Activated naive CD4-positive, alpha-beta T cell treated with anti-CD3 and anti-CD28 coated beads, Interleukin-2, amount 10 ng/mL, durations not matched to agents 7 days and 5 days (primary cell): Measurements from ENCODE around the gene CNST.
"Not testable (repeated sequence)": the region's sequence is repeated elsewhere in the genome, so short reads cannot be mapped to it uniquely, and the experiment has no call there.

ENCODE experiments used
- CTCF ChIA-PET: fragments of 350-600 bp; sonication (Branson Sonifier 250); formaldehyde crosslinking; loops from one replicate; lab custom pipeline; 2021; ENCODE audit warnings: antibody characterized with exemption; lab: Charles Lee
- DNase-seq: peaks from one replicate; pipeline ENCODE4 v3.0.0-alpha.2; 2020
- H3K27ac Mint-ChIP-seq: one replicate; pipeline ENCODE4 v1.8.0; 2021; ENCODE audit warnings: mild to moderate bottlenecking, moderate library complexity, mixed read lengths
- H3K27me3 Mint-ChIP-seq: one replicate; pipeline ENCODE4 v1.8.0; 2021; ENCODE audit warnings: mild to moderate bottlenecking, mixed read lengths
- H3K36me3 Mint-ChIP-seq: one replicate; pipeline ENCODE4 v1.8.0; 2021; ENCODE audit warnings: mixed read lengths
- H3K4me1 Mint-ChIP-seq: one replicate; pipeline ENCODE4 v1.8.0; 2021; ENCODE audit warnings: mixed read lengths
- H3K4me3 Mint-ChIP-seq: one replicate; pipeline ENCODE4 v1.8.0; 2021; ENCODE audit warnings: mild to moderate bottlenecking, moderate library complexity, mixed read lengths
- H3K9me3 Mint-ChIP-seq: one replicate; pipeline ENCODE4 v1.8.0; 2021; ENCODE audit warnings: mixed read lengths

CNST gene

GRCh38 chr1:246605231-246605630 lies 39.0 kb downstream of the CNST start:
- H3K9me3 Mint-ChIP-seq, H3K4me3 Mint-ChIP-seq, CTCF ChIA-PET, H3K27ac Mint-ChIP-seq, H3K27me3 Mint-ChIP-seq, DNase-seq: not testable (repeated sequence)
- H3K36me3 Mint-ChIP-seq, result peaks cover 36% of the 10 kb centered on the region
- H3K4me1 Mint-ChIP-seq, result peaks cover 43% of the 10 kb centered on the region

GRCh38 chr1:246607462-246607861 lies 41.2 kb downstream of the CNST start:
- Mint-ChIP-seq H3K27me3 (no peaks in the 10 kb centered on the region), H3K27ac (no peak overlapping the region), H3K9me3 (peaks cover 2% of the 10 kb centered on the region), H3K4me1 (peaks cover 39% of the 10 kb centered on the region), H3K36me3 (peaks cover 31% of the 10 kb centered on the region), H3K4me3 (no peak overlapping the region)
- no peak for DNase-seq
- CTCF ChIA-PET, result no interaction called here

- no peak overlapping the region for H3K27ac Mint-ChIP-seq
- no peaks in the 10 kb centered on the region for H3K27me3 Mint-ChIP-seq
- peaks cover 24% of the 10 kb centered on the region for H3K36me3 Mint-ChIP-seq
- no peak overlapping the region for H3K4me3 Mint-ChIP-seq
- CTCF ChIA-PET, result interaction anchor here (0.6 to 0.9 kb wide), 2 partner anchors 11 to 33 kb away, joined by 3 to 4 read pairs; no protein-coding TSS in a partner anchor
- no peak for DNase-seq
- peaks cover 2% of the 10 kb centered on the region for H3K9me3 Mint-ChIP-seq
- H3K4me1 Mint-ChIP-seq, result peaks cover 34% of the 10 kb centered on the region
Observed at GRCh38 chr1:246608616-246609376, 42.5 kb downstream of the CNST start.

- no peak for DNase-seq
- H3K27ac Mint-ChIP-seq, result no peak overlapping the region
- peaks cover 22% of the 10 kb centered on the region for H3K36me3 Mint-ChIP-seq
- CTCF ChIA-PET, result no interaction called here
- H3K27me3 Mint-ChIP-seq, result no peaks in the 10 kb centered on the region
- H3K9me3 Mint-ChIP-seq, result peaks cover 2% of the 10 kb centered on the region
- H3K4me3 Mint-ChIP-seq, result no peak overlapping the region
- peaks cover 34% of the 10 kb centered on the region for H3K4me1 Mint-ChIP-seq
Observed at GRCh38 chr1:246609632-246610031, 43.4 kb downstream of the CNST start.

- H3K4me3 Mint-ChIP-seq, result no peak overlapping the region
- H3K4me1 Mint-ChIP-seq, result peaks cover 30% of the 10 kb centered on the region
- no peaks in the 10 kb centered on the region for H3K9me3 Mint-ChIP-seq
- H3K27me3 Mint-ChIP-seq, result no peaks in the 10 kb centered on the region
- no peak overlapping the region for H3K27ac Mint-ChIP-seq
- no peak for DNase-seq
- H3K36me3 Mint-ChIP-seq, result peaks cover 18% of the 10 kb centered on the region
- CTCF ChIA-PET, result no interaction called here
Observed at GRCh38 chr1:246613096-246613758, 47.0 kb downstream of the CNST start.

GRCh38 chr1:246617156-246617555 lies 50.9 kb downstream of the CNST start:
- Mint-ChIP-seq H3K27ac (no peak overlapping the region), H3K9me3 (no peaks in the 10 kb centered on the region), H3K4me3 (no peak overlapping the region), H3K27me3 (no peaks in the 10 kb centered on the region), H3K36me3 (peaks cover 30% of the 10 kb centered on the region), H3K4me1 (peaks cover 5% of the 10 kb centered on the region)
- CTCF ChIA-PET, result interaction anchor here (0.8 kb wide), 1 partner anchor 26 kb away, joined by 3 read pairs; no protein-coding TSS in a partner anchor
- no peak for DNase-seq

GRCh38 chr1:246617768-246618167 lies 51.5 kb downstream of the CNST start:
- H3K4me3 Mint-ChIP-seq, result no peak overlapping the region
- peaks cover 34% of the 10 kb centered on the region for H3K36me3 Mint-ChIP-seq
- no peak overlapping the region for H3K27ac Mint-ChIP-seq
- no peaks in the 10 kb centered on the region for H3K27me3 Mint-ChIP-seq
- peaks cover 5% of the 10 kb centered on the region for H3K4me1 Mint-ChIP-seq
- CTCF ChIA-PET, result interaction anchor here (0.8 kb wide), 1 partner anchor 26 kb away, joined by 3 read pairs; no protein-coding TSS in a partner anchor
- no peaks in the 10 kb centered on the region for H3K9me3 Mint-ChIP-seq
- DNase-seq, result no peak

GRCh38 chr1:246618240-246618808 lies 52.1 kb downstream of the CNST start:
- no peak overlapping the region for H3K27ac Mint-ChIP-seq
- H3K4me1 Mint-ChIP-seq, result peaks cover 5% of the 10 kb centered on the region
- DNase-seq, result no peak
- no peak overlapping the region for H3K4me3 Mint-ChIP-seq
- H3K36me3 Mint-ChIP-seq, result peaks cover 36% of the 10 kb centered on the region
- no peaks in the 10 kb centered on the region for H3K9me3 Mint-ChIP-seq
- no peaks in the 10 kb centered on the region for H3K27me3 Mint-ChIP-seq
- CTCF ChIA-PET, result no interaction called here

GRCh38 chr1:246622035-246622652 lies 55.9 kb downstream of the CNST start:
- Mint-ChIP-seq H3K27me3 (no peaks in the 10 kb centered on the region), H3K9me3 (no peaks in the 10 kb centered on the region), H3K4me1 (no peaks in the 10 kb centered on the region), H3K4me3 (no peak overlapping the region), H3K27ac (no peak overlapping the region), H3K36me3 (peaks cover 48% of the 10 kb centered on the region)
- DNase-seq, result no peak
- CTCF ChIA-PET, result no interaction called here

GRCh38 chr1:246624091-246624490 lies 57.8 kb downstream of the CNST start:
- Mint-ChIP-seq H3K4me1 (peaks cover 5% of the 10 kb centered on the region), H3K4me3 (no peak overlapping the region), H3K9me3 (no peaks in the 10 kb centered on the region), H3K36me3 (peaks cover 51% of the 10 kb centered on the region), H3K27me3 (no peaks in the 10 kb centered on the region), H3K27ac (no peak overlapping the region)
- DNase-seq, result no peak
- CTCF ChIA-PET, result no interaction called here

- Mint-ChIP-seq H3K9me3 (no peaks in the 10 kb centered on the region), H3K36me3 (peaks cover 37% of the 10 kb centered on the region), H3K27ac (no peak overlapping the region), H3K4me3 (no peak overlapping the region), H3K27me3 (no peaks in the 10 kb centered on the region), H3K4me1 (peaks cover 7% of the 10 kb centered on the region)
- CTCF ChIA-PET, result interaction anchor here (1.0 kb wide), 1 partner anchor 63 kb away, joined by 3 read pairs; the partner anchor contains the start of gene TFB2M
- DNase-seq, result no peak
Observed at GRCh38 chr1:246629030-246629429, 62.8 kb downstream of the CNST start.

- Mint-ChIP-seq H3K4me1 (peaks cover 7% of the 10 kb centered on the region), H3K27me3 (no peaks in the 10 kb centered on the region), H3K4me3 (no peak overlapping the region), H3K36me3 (peaks cover 40% of the 10 kb centered on the region), H3K9me3 (no peaks in the 10 kb centered on the region), H3K27ac (no peak overlapping the region)
- CTCF ChIA-PET, result interaction anchor here (0.6 to 0.8 kb wide), 2 partner anchors 98 to 320 kb away, joined by 3 read pairs; no protein-coding TSS in a partner anchor
- no peak for DNase-seq
Observed at GRCh38 chr1:246629976-246630375, 63.7 kb downstream of the CNST start.

GRCh38 chr1:246631426-246631825 lies 65.2 kb downstream of the CNST start:
- no peaks in the 10 kb centered on the region for H3K9me3 Mint-ChIP-seq
- no peak for DNase-seq
- peaks cover 7% of the 10 kb centered on the region for H3K4me1 Mint-ChIP-seq
- H3K27ac Mint-ChIP-seq, result no peak overlapping the region
- H3K4me3 Mint-ChIP-seq, result no peak overlapping the region
- H3K27me3 Mint-ChIP-seq, result no peaks in the 10 kb centered on the region
- H3K36me3 Mint-ChIP-seq, result peaks cover 38% of the 10 kb centered on the region
- CTCF ChIA-PET, result no interaction called here
